Muscle of leg (tissue), 16 donors: ENCODE measurements around the gene ROS1. TPM values are rescaled to one million over a fixed set of nuclear protein-coding genes. Genes with fewer than 3 reads are reported as not detected.
"Not testable (repeated sequence)": the region's sequence is repeated elsewhere in the genome, so short reads cannot be mapped to it uniquely, and the experiment has no call there.

Experiments
- DNase-seq: peaks from one replicate; pipeline ENCODE4 v3.0.0; 2013
- H3K27ac ChIP-seq: one replicate; pipeline ENCODE4 v1.5.1; 2013; ENCODE audit warnings: mild to moderate bottlenecking, low read length, control low read depth
- H3K27me3 ChIP-seq: one replicate; pipeline ENCODE4 v1.6.1; 2013; ENCODE audit warnings: low read length; ENCODE audit not compliant: control insufficient read depth, insufficient read depth
- H3K36me3 ChIP-seq: one replicate; pipeline ENCODE4 v1.6.1; 2013; ENCODE audit warnings: low read length; ENCODE audit not compliant: control insufficient read depth, insufficient read depth
- H3K4me1 ChIP-seq: one replicate; pipeline ENCODE4 v1.6.1; 2013; ENCODE audit warnings: low read length; ENCODE audit not compliant: control insufficient read depth, insufficient read depth
- H3K4me3 ChIP-seq: one replicate; pipeline ENCODE4 v1.5.1; 2013; ENCODE audit warnings: low read length, control low read depth
- H3K9me3 ChIP-seq: replicated peaks from 2 replicates; pipeline ENCODE4 v1.6.1; 2013; ENCODE audit warnings: low read depth, low read length; ENCODE audit not compliant: control insufficient read depth
- WGBS: methylation state at CpG from one replicate; pipeline ENCODE4 v1.1.5; 2013; ENCODE audit warnings: missing lambda C conversion rate; ENCODE audit not compliant: insufficient coverage; 5-methylcytosine and 5-hydroxymethylcytosine counted together
- long read RNA-seq, 11 donors: transcript quantifications; one replicate each; lab custom pipeline, GENCODE V29; 2026
- polyA plus RNA-seq, 8 donors: library from polyadenylated mRNA; unstranded; fragments of 120-200 nt; gene quantifications; one replicate each; pipeline versions ENCODE4 v1.2.1 to v1.2.3, GENCODE V29; 2013; ENCODE audit warnings: inconsistent platforms in 1 of 8, low replicate concordance in 1 of 8; ENCODE audit not compliant: insufficient read length in 8 of 8, insufficient read depth in 1 of 8
- total RNA-seq: library from RNA; stranded (reverse); fragments of 120-200 nt; gene quantifications from one replicate; pipeline ENCODE4 v1.2.4, GENCODE V29; 2013

Gene ROS1
- 0.04 TPM for total RNA-seq
- under 1 TPM; 0.09 to 0.50 (median 0.18) TPM for polyA plus RNA-seq
- long read RNA-seq, donor 1: 0 reads
- long read RNA-seq, donor 2: 0 reads
- long read RNA-seq, donor 3: 0 reads
- long read RNA-seq, donor 4: 0 reads
- long read RNA-seq, donor 5: 0 reads
- long read RNA-seq, donor 6: 0 reads
- long read RNA-seq, donor 7: 0 reads
- long read RNA-seq, donor 8: 0 reads
- long read RNA-seq, donor 9: 0 reads
- long read RNA-seq, donor 10: 0 reads
- long read RNA-seq, donor 11: 0 reads

- no peak within 1 kb of the TSS for H3K27ac ChIP-seq
- H3K27me3 ChIP-seq: no peaks in the 10 kb centered on the region
Observed at GRCh38 chr6:117425431-117426153, at the start of gene ROS1. Gene ROS1 (minus strand): TSS chr6:117425942. CDS start chr6:117425656, 286 bp downstream.

GRCh38 chr6:117473401-117473800 is 47.7 kb upstream of the ROS1 start:
- Histone ChIP-seq H3K27ac (no peak overlapping the region), H3K9me3 (no peaks in the 10 kb centered on the region), H3K36me3 (no peaks in the 10 kb centered on the region), H3K27me3 (peaks cover 2% of the 10 kb centered on the region), H3K4me3 (no peak overlapping the region), H3K4me1 (no peaks in the 10 kb centered on the region)
- DNase-seq: no peak
- WGBS: no CpG with 5 or more reads among the region's 1 CpG

More at GRCh38 chr6:117425431-117426153, at the start of gene ROS1:
- 40% methylated on average over 1 of the region's 6 CpGs for WGBS
- Histone ChIP-seq H3K9me3 (no peaks in the 10 kb centered on the region), H3K4me1 (no peaks in the 10 kb centered on the region), H3K36me3 (no peaks in the 10 kb centered on the region), H3K4me3 (no peak within 1 kb of the TSS)
- no peak for DNase-seq

- H3K4me3 ChIP-seq: no peak overlapping the region
- no peak overlapping the region for H3K27ac ChIP-seq
- H3K4me1 ChIP-seq: no peaks in the 10 kb centered on the region
- no peak for DNase-seq
- H3K36me3 ChIP-seq: no peaks in the 10 kb centered on the region
- 83% methylated on average over 3 of the region's 3 CpGs for WGBS
- H3K27me3 ChIP-seq: no peaks in the 10 kb centered on the region
- no peaks in the 10 kb centered on the region for H3K9me3 ChIP-seq
Observed at GRCh38 chr6:117472667-117473066, 46.9 kb upstream of the ROS1 start.

GRCh38 chr6:117469791-117470190 is 44.0 kb upstream of the ROS1 start:
- 76% methylated on average over 3 of the region's 3 CpGs for WGBS
- no peaks in the 10 kb centered on the region for H3K9me3 ChIP-seq
- H3K36me3 ChIP-seq: no peaks in the 10 kb centered on the region
- no peak overlapping the region for H3K4me3 ChIP-seq
- H3K4me1 ChIP-seq: no peaks in the 10 kb centered on the region
- no peak for DNase-seq
- H3K27me3 ChIP-seq: no peaks in the 10 kb centered on the region
- no peak overlapping the region for H3K27ac ChIP-seq

GRCh38 chr6:117469356-117469755 is 43.6 kb upstream of the ROS1 start:
- no peaks in the 10 kb centered on the region for H3K4me1 ChIP-seq
- DNase-seq: no peak
- no peaks in the 10 kb centered on the region for H3K36me3 ChIP-seq
- no peak overlapping the region for H3K27ac ChIP-seq
- 90% methylated on average over 2 of the region's 4 CpGs for WGBS
- H3K4me3 ChIP-seq: no peak overlapping the region
- no peaks in the 10 kb centered on the region for H3K27me3 ChIP-seq
- no peaks in the 10 kb centered on the region for H3K9me3 ChIP-seq

- H3K4me1 ChIP-seq, H3K27me3 ChIP-seq, H3K27ac ChIP-seq, DNase-seq, H3K36me3 ChIP-seq, H3K9me3 ChIP-seq, H3K4me3 ChIP-seq: not testable (repeated sequence)
- WGBS: no CpG with 5 or more reads among the region's 4 CpGs
Observed at GRCh38 chr6:117468527-117468926, 42.8 kb upstream of the ROS1 start.

- no peak overlapping the region for H3K4me3 ChIP-seq
- DNase-seq: no peak
- no peaks in the 10 kb centered on the region for H3K9me3 ChIP-seq
- H3K4me1 ChIP-seq: no peaks in the 10 kb centered on the region
- H3K36me3 ChIP-seq: no peaks in the 10 kb centered on the region
- no peak overlapping the region for H3K27ac ChIP-seq
- H3K27me3 ChIP-seq: no peaks in the 10 kb centered on the region
- 100% methylated on average over 1 of the region's 4 CpGs for WGBS
Observed at GRCh38 chr6:117467876-117468275, 42.1 kb upstream of the ROS1 start.

GRCh38 chr6:117465691-117466090 is 39.9 kb upstream of the ROS1 start:
- Histone ChIP-seq H3K4me3 (no peak overlapping the region), H3K4me1 (no peaks in the 10 kb centered on the region), H3K36me3 (no peaks in the 10 kb centered on the region), H3K27me3 (no peaks in the 10 kb centered on the region), H3K27ac (no peak overlapping the region), H3K9me3 (no peaks in the 10 kb centered on the region)
- 25% methylated on average over 1 of the region's 1 CpG for WGBS
- no peak for DNase-seq

- Histone ChIP-seq H3K36me3 (no peaks in the 10 kb centered on the region), H3K27ac (no peak overlapping the region), H3K4me1 (no peaks in the 10 kb centered on the region), H3K27me3 (no peaks in the 10 kb centered on the region), H3K4me3 (no peak overlapping the region), H3K9me3 (no peaks in the 10 kb centered on the region)
- 55% methylated on average over 1 of the region's 2 CpGs for WGBS
- no peak for DNase-seq
Observed at GRCh38 chr6:117464700-117465099, 39.0 kb upstream of the ROS1 start.

GRCh38 chr6:117463762-117464665 is 38.3 kb upstream of the ROS1 start:
- no peak overlapping the region for H3K4me3 ChIP-seq
- no CpG with 5 or more reads among the region's 4 CpGs for WGBS
- no peaks in the 10 kb centered on the region for H3K4me1 ChIP-seq
- H3K27ac ChIP-seq: no peak overlapping the region
- DNase-seq: no peak
- no peaks in the 10 kb centered on the region for H3K36me3 ChIP-seq
- no peaks in the 10 kb centered on the region for H3K9me3 ChIP-seq
- no peaks in the 10 kb centered on the region for H3K27me3 ChIP-seq
